HG03095 (cell line): ENCODE results near the gene FNTB.
A peak's percentile ranks its signal among the peaks of the same experiment; 100 is the strongest.

Experiments used
- ATAC-seq: cut with Tn5 transposase; IDR thresholded peaks from one replicate; pipeline ENCODE4 v1.9.1; 2021; ENCODE audit warnings: moderate library complexity; ENCODE audit not compliant: unreplicated experiment

The FNTB gene

GRCh38 chr14:64952598-64953309 is 33.9 kb upstream of the FNTB start:
- peak; percentile 72 for ATAC-seq

GRCh38 chr14:64953310-64953654 is 33.4 kb upstream of the FNTB start:
- no peak for ATAC-seq

DNA sequence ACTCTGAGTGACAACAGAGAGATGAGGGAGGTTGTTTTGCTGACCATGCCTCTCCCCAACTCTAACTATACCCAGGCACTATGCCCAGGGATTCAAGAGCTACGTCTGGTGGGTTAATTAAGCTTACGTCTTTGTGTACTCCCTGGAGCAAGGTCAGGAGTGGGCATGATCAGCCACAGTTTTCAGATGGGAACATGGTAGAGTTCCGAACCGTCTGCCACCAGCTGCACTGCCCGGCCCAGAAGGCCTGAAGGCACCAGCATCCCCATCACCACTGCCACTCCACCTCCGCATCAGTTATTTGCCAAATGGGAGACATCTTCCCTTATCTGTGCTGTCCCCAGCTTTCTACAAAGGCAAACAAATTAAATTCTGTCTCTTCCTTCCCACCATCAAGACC is 33.0 kb upstream of the FNTB start:
- ATAC-seq, result no peak

DNA sequence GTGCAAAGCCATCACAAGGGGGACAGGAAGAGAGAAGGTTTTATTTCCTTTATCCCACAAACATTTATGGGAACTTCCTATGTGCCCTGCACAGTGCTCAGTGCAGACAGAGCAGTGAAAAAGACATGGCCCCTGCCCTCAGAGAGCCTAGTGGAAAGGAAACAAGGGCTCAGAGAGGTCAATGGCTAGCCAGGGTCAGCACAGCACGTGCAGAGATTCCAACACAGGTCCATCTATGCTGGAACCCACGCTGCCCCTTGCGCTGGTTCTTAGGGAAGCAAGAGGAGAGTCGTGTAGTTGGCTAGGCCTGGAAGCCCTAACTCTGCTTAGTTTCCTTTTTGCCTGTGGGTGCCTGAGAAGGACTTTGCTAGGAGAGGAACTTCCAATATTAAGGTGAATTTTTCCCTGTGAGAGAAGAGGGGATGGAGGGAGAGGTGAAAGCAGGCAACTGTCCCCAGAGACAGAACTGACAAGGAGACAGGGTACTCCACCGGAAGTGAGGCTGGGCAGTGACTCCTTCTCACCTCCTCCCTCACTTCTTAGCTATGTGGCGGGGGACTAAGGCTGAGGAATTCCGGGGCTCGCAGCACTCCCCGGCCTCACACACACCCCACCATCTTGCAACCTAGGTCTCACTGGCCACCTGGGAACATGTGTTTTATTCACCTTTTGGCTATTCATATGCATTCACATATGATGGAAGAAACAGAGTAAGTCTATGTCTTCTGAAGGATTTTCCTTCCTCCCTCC is 32.0 kb upstream of the FNTB start:
- ATAC-seq, result no peak

GRCh38 chr14:64955297-64955696 is 31.4 kb upstream of the FNTB start:
- no peak for ATAC-seq

DNA sequence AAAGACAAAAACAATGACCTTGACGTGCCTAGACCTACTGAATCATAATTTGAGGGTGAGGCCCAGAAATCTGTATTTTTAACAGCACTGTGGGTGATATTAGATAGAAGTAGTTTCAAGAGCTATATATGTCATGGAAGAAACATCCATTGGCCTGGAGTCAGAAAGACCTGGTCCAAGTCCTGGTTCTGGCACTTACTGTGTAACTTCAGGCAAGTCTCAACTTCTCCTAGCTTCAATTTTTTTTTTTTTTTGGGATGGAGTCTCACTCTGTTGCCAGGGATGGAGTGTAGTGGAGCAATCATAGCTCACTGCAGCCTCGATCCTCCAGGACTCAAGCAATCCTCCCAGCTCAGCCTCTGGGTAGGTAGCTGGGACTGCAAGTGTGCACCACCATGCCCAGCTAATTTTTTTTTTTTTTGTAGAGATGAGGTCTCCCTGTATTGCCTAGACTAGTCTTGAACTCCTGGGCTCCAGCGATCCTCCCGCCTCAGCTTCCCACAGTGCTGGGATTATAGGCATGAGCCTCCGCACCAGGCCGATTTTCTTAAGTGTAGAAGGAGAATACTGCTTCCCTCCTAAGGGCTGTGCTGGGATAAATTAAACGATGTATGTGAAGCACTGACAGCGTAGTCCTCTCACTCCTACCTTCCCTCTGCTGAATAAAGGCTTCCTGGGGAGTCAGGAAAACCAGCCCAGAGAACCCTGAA is 29.8 kb upstream of the FNTB start:
- ATAC-seq, result no peak

- no peak for ATAC-seq
These were observed 28.5 kb upstream of the FNTB start for GRCh38 chr14:64958201-64958600.

DNA sequence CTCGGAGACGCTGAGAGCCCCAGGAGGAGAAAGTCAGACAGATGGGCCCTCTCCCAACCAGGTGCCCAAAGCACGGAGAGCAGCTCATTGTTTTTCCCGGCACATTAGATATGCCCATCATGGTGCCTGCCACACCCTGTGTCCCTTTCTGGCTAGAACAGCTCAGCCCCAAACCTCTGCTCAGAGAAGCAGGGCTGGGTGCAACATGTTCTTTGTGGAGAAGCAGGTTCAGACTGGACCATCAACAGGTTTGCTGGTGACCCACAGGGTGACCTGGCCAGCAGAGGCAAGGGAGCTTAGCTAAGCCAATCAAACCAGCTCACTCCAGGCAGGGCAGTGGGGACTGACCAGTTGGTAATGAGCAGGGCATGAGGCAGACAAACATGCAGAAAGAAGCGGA is 28.0 kb upstream of the FNTB start:
- ATAC-seq, result no peak

DNA sequence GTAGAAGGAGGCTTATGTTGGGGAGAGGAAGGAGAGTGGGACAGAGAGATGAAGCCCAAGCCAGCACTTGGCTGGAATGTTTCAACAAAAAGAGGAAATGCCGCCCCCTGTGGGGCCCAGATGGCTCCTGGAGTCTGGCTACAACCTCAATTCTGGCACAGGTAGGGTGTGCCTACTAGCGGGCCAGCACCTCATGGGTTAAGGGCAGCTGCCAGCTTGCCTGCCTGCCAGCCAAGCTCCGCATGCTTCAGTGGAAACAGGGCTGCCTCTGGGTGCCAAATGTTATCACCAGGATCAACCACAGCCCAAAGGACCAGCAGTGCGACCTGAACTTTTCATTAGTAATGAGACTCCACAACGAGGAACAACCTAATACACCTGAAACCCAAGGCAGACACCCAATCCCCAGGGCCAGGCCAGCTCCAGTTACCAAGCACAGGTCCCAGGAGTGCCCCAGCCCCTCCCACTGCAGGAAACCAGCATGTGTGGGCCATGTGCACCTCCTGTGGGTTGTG is 25.9 kb upstream of the FNTB start:
- no peak for ATAC-seq

GRCh38 chr14:64963611-64964010 is 23.1 kb upstream of the FNTB start:
- no peak for ATAC-seq

DNA sequence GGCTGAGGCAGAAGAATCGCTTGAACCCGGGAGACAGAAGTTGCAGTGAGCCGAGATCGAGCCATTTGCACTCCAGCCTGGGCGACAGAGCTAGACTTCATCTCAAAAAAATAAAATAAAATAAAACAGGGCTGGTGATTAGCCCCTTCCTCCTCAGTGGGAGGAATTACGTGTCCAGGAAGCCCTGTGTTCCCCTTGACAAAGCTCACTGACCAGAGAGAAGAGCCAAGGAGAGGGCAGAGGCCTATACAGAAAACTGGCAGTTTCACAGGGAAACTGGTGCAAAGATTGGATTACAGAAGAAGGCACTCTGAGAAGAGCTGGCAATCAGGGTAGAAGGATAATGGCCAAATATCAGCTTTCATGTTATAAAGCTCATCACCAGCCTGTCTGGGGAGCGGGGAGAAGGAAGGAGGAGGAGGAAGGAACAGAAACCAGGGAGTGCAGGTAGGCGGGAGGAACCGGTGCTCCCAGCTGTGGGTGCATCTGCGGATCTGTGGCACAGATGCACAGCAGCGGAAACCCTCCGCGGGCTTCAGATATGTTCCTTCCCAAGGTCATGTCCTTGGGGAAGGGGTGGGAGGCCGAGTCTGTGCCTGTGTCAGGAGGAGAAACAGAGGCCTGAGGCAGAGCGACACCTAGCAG is 21.2 kb upstream of the FNTB start:
- ATAC-seq, result no peak

GRCh38 chr14:64966976-64967375 is 19.7 kb upstream of the FNTB start:
- ATAC-seq, result no peak

- ATAC-seq, result no peak
These were observed 18.5 kb upstream of the FNTB start for GRCh38 chr14:64968167-64968566.

DNA sequence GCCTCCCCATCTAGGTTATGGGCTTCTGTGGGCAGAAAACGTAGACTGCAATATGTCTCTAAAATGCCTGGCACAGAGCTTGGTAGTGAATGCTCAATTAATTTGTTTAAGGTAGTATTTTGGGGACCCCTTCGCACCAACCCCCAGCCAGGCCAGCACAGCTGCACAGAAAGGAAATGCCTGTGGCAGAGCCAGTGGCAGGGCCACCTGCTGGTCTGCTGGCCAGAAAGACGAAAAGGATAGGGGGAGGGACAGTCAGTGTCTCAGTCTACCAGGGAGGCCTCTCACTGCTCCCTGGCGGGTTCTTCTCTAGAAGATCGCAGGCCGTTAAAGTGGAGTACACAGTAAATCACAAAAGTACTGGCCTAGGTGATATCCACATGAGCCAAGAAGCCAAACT is 18.0 kb upstream of the FNTB start:
- no peak for ATAC-seq

DNA sequence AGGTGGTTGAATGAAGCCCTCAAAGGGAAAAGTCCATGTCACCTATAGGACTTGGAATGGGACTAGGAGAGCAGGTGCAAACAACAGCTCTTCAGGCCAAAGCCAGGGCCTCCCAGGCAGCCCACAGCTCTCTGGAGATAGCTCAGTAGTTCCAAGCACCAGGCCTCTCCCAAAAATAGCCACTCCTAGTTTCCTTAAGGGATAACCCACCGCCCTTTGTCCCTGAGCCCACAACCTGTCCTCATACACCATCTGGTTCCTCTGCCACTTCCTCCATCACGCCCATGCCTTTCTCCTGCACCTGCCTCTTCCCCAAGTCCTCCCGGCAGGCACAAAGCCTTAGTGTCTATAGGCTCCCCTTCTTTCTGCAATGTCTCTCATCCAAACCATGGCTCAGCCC is 16.7 kb upstream of the FNTB start:
- no peak for ATAC-seq

DNA sequence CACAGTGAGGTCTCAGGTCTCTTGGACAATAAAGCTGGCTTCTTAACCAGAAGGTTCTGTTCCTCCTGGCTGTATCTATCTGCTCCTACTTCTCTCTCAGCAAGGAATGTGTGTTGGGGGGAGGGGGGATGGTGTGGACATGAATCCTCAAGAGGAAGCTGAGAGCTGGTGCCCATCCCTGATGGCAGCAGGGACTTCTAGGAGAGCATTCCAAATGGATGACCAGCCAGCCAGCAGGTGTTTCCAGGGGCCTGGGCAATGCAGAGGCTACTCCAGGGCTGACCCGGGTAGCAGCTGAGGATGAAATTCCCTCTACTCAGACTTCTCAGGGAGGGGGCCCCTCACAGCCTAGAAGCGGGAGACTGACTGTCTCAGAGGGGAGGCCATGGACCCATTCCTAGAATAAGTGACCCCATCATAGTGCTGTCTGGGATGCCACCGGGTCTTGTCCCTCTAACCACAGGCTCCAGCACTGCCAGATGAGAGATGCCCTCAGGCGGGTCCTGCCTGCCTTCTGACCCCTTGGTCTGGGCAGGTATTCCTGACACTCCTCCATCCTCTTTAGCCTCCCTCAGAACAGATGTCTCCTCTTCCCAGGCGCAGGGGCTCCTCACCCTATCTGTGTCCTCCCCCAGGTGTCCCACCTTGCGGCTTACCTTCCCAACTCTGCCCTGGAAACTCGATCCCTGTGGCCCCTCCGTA is 15.8 kb upstream of the FNTB start:
- no peak for ATAC-seq

DNA sequence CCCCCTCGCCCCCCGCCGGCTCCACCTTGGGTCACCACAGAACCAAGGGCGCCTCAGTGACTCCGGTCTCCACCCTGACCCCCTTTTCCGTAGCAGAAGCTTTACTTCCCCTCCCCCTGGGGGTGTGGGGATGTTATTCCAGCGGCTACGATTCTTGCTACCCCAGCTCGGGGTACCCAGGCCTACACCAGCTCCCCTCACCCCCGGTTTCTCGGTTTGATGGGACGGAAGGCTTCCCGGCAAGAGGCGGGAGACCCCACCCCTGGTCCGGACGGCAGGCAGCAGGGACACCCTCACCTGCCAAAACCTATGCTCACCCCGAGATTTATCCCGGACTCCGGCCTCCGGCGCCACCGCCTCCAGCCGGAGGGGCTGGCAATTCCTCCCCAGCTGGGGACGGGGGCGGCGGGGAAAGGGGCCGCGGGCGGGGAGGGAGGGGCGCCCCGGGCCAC is 15.2 kb upstream of the FNTB start:
- ATAC-seq, result no peak

- ATAC-seq, result no peak
These were observed 14.5 kb upstream of the FNTB start, which contains the start of gene RAB15 for GRCh38 chr14:64971943-64972791. Gene RAB15 (minus strand): TSS chr14:64972336. CDS start chr14:64972076, 260 bp downstream.

DNA sequence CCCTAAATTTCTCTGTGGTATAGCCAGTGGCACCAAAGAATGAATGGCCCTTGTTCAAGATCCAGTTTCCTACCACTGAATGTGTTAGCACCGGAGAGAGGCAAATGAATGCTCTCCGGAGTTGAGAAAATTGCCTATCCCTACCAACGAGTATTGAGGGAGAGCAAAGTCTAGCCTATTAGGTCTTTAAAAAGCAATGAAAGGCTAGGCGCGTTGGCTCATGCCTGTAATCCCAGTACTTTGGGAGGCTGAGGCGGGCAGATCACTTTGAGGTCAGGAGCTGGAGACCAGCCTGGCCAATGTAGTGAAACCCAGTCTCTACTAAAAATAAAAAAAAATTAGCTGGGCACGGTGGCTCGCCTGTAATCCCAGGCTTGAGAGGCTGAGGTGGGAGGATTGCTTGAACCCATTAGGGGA is 13.7 kb upstream of the FNTB start:
- no peak for ATAC-seq

DNA sequence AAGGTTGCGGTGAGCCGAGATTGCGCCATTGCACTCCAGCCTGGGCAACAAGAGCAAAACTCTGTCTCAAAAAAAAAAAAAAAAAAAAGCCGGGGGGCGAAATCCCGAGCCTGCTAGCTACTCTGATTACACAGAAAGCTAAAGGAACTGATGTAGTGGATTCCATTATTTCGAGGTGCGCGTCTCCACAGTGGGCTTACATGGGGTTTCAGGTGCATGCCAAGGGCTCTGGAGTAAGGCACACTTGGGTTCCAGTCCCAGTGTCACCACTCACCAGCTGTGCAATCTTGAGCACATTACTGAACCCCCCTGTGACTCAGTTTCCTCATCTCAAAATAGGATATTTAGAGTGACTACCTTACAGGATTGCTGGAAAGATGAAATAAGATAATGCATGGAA is 12.9 kb upstream of the FNTB start:
- ATAC-seq, result no peak
